HepG2 (cell line): ENCODE results near the gene MYH15.

Experiments used
- ATF2 ChIP-seq: sonication (generic); formaldehyde crosslinking; IDR thresholded peaks from 2 replicates; pipeline ENCODE4 v1.4.0; 2020; ENCODE audit warnings: missing genetic modification reagents
- HNRNPK ChIP-seq: fragments of 200-400 bp; formaldehyde crosslinking; IDR thresholded peaks from 2 replicates; pipeline ENCODE4 v1.6.1; 2018; ENCODE audit warnings: low read length, low read depth, moderate library complexity, mild to moderate bottlenecking; ENCODE audit not compliant: poor library complexity, severe bottlenecking
- NCOA5 ChIP-seq: sonication (generic); formaldehyde crosslinking; IDR thresholded peaks from 2 replicates; pipeline ENCODE4 v1.4.0; 2020; ENCODE audit warnings: missing genetic modification reagents
- ZNF605 ChIP-seq: sonication (generic); formaldehyde crosslinking; IDR thresholded peaks from 2 replicates; pipeline ENCODE4 v1.8.0; 2022; ENCODE audit warnings: mild to moderate bottlenecking, missing genetic modification reagents
- TF ChIP-seq, protein P1 (sequence below): sonication (generic); formaldehyde crosslinking; IDR thresholded peaks from 2 replicates; pipeline ENCODE4 v1.5.0; 2020; ENCODE audit warnings: mild to moderate bottlenecking, missing genetic modification reagents, moderate library complexity

DNA sequence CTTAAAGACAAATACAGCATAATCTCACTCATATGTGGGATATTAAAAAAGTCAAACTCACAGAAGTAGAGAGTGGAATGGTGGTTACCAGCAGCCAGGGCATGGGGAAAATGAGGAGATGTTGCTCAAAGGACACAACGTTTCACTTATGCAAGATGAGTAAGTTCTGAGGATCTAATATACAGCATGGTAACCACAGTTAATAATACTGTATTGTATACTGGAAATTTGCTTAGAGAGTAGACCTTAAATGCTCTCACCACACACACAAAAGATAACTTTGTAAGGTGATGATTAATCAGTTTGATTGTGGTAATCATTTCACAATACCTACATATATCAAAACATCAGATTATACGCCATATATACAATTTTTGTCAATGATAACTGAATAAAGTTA lies 60.0 kb downstream of the MYH15 start:
- TF ChIP-seq ZNF605 (CRISPR knock-in tag) (no peak), NCOA5 (CRISPR knock-in tag) (no peak), ATF2 (no peak), HNRNPK (no peak)
- TF ChIP-seq, protein P1, sequence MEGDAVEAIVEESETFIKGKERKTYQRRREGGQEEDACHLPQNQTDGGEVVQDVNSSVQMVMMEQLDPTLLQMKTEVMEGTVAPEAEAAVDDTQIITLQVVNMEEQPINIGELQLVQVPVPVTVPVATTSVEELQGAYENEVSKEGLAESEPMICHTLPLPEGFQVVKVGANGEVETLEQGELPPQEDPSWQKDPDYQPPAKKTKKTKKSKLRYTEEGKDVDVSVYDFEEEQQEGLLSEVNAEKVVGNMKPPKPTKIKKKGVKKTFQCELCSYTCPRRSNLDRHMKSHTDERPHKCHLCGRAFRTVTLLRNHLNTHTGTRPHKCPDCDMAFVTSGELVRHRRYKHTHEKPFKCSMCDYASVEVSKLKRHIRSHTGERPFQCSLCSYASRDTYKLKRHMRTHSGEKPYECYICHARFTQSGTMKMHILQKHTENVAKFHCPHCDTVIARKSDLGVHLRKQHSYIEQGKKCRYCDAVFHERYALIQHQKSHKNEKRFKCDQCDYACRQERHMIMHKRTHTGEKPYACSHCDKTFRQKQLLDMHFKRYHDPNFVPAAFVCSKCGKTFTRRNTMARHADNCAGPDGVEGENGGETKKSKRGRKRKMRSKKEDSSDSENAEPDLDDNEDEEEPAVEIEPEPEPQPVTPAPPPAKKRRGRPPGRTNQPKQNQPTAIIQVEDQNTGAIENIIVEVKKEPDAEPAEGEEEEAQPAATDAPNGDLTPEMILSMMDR (CRISPR knock-in tag): no peak
